DMS53 treated with DMSO at 0.1 percent for 48 hours (cell line): ENCODE results near the gene GIMAP8.
"Not testable (repeated sequence)": the region's sequence is repeated elsewhere in the genome, so short reads cannot be mapped to it uniquely, and the experiment has no call there.

ENCODE experiments used
- DNase-seq: peaks from one replicate; lab custom pipeline; 2025; ENCODE audit not compliant: unreplicated experiment; lab: John Stamatoyannopoulos, UW

The GIMAP8 gene

DNA sequence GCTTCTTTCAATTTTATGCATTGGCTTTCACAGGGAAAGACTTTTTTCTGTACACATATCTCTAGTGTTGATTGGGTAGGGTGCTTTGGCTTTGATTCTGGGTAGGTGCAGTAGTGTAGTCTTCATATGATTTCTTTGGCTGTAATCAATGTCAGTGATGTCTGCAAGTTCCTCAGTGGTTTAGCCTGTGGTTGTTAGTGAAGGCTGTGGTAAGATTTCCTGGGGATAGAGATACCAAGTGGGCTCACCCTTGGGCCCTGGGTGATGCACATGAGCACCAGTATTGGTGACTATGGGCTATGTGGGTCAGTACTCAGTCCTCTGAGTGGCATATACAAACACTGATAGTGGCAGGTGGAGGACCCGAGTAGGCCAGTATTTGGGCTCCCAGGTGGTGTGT is 13.0 kb downstream of the GIMAP8 start:
- no peak for DNase-seq

DNA sequence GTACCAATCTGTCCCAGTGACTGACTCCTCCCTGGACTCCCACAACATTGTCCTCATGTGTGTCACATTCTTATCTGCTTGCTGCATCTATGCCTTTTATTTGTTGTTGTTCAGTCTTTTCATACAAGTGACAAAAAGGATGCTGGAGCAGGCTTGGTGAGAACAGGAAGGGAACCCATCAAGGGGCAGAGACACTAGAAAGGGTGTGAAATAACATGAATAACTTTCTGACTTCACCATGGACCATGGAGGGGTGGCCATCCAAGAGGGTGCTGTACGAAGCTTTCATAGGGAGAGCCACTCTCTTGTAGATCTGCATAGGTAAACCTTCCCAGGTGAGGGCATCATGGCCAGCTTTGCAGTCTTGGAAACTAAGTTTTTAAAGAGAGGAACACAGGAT is 14.5 kb downstream of the GIMAP8 start:
- no peak for DNase-seq

DNA sequence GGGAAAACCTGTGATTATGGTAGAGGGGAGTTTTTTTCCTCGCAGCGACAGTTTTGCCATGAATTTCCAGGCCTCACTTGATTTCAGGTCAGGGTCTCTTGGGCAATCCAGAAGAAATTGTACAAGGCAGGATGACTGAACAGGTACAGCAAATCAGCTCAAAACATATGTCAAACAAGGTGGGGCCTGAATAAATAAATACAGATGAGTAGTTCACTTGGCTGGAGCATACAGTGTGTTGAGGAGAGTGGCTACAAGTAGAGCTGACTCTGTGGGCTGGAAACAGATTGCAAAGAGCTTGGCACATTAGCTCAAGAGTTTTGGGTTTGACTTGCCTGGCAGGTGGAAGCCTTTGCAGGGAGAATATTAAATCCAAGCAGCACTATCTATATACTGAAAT is 15.0 kb downstream of the GIMAP8 start:
- no peak for DNase-seq

DNA sequence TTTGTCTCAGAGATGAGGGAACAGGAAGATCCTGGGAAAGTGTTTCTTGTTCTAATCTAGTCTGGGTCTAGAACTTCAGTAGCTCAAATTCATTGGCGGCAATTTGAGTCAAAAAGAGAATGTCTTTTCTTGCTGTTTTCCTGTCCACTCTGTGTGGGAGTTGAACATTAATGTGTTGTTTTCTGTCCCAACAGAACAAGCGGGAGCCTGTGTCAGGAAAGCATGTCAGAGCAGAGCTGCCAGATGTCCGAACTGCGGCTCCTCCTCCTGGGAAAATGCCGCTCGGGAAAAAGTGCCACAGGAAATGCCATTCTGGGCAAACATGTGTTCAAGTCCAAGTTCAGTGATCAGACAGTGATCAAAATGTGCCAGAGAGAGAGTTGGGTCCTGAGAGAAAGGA is 16.0 kb downstream of the GIMAP8 start:
- DNase-seq, result no peak

DNA sequence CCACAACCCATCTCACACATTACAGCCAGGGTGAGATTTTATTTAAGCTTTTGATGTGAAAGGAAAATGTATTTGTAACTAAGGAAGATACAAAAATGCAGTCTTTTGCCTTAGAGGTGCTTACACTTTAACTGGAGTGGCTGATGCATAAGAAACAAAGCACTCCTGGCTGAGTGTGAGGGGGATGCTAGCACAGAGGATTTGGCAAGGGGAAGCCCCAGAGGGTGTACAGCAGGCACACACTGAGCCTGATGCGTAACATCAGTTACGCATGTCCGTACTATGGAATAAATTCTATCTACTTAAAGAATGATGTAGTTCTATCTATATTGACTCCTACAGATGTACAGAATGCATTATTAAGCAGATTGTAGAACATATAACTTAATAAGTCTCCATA is 17.8 kb downstream of the GIMAP8 start:
- no peak for DNase-seq

DNA sequence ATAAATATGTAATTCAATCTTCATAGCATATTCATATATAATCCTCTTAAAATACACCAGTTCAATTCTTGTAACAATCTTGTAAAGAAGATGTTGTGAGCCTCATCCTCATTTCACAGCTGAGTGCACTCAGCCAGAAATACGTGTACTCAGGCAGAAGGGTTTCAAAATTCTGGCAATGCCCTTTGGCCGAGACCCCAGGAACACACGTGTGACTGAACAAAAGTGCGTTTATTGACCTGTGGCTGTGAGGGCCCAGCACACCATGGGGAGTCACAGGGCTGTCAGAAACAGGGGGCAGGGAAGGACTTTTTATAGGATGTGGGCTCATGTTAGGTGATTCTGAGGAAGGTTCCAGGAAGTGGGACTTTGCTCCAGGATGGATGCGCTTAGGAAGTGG is 21.5 kb downstream of the GIMAP8 start:
- no peak for DNase-seq

DNA sequence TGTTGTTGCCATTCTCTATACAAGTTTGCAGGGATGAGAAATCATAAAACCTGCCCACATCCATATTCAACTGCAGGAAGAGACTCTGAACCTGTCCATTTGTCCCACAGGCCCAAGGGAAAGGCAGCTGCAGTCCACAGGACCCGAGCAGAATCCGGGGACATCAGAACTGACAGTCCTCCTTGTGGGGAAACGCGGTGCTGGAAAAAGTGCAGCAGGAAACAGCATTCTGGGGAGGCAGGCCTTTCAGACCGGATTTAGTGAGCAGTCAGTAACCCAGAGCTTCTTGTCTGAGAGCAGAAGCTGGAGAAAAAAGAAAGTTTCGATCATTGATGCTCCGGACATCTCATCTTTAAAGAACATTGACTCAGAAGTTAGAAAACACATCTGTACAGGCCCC is 23.5 kb downstream of the GIMAP8 start:
- DNase-seq, result no peak

DNA sequence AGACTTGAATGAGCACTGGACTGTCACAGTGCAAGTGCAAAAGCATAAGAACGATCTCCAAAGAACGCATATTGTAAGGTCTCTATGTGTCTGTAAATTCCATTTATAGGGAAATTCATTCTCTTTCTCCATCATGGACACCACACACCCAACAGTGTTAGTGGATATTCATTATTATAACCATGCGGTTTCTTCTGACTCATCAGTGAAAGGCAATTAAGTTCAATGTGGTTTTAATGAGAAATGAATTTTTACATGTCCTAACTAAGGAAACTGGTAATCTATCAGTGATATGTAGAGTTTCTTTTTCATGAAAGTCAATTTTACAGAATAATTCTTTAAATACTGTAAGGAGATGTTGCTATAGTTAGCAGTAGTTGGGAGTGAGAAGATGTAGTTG is 25.9 kb downstream of the GIMAP8 start:
- DNase-seq, result no peak

DNA sequence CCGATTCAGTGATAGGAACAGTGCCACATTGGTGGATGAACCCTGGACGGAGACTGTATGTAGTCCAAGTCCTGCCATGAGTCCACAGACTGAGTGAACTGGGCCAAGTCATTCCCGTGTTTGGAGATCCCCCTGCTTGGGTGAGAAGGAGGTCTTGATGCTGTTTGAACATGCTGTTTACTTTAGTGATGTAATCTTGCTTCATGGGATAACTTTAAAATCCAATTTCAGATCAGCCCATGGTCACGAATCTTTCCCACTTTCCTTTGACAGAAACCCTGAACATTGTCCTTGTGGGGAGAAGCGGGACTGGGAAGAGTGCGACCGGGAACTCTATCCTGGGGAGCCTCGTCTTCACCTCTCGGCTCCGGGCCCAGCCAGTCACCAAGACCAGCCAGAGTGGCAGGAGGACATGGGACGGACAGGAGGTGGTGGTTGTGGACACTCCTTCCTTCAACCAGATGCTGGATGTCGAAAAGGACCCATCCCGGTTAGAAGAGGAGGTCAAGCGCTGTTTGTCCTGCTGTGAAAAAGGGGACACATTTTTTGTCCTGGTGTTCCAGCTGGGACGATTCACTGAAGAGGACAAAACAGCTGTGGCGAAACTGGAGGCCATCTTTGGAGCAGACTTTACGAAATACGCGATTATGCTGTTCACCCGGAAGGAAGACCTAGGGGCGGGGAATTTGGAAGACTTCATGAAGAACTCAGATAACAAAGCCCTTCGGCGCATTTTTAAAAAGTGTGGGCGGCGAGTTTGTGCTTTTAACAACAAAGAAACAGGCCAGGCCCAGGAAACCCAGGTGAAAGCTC is 26.6 kb downstream of the GIMAP8 start:
- DNase-seq, result no peak

DNA sequence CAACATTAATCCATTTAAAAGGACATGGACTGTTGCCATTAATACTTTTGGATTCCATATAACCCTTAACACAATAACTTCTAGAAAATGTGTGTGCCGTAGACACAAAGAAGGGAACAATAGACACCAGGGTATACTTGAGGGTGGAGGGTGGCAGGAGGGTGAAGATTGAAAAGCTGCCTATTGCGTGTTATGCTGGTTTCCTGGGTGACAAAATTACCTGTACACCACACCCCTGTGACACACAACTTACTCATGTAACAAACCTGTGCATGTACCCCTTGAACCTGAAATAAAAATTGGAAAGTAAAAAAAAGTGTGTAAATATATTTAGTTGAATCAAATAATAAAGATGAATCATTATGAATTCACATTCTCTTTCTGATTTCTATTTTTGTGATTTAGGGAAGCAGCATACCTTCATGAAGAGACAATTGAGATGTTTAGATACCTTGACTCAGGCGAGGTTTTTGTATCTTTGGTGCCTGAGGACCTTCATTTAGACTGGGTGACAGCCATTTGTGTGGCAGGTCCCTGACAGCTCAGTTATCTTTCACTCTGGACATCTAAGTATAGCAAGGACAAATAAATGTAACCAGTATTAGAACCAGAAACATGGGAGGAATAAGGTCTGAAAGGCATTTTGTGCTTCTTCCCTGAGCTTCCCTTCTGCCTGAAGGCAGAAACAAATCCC is 28.7 kb downstream of the GIMAP8 start:
- DNase-seq, result peak; percentile 15

DNA sequence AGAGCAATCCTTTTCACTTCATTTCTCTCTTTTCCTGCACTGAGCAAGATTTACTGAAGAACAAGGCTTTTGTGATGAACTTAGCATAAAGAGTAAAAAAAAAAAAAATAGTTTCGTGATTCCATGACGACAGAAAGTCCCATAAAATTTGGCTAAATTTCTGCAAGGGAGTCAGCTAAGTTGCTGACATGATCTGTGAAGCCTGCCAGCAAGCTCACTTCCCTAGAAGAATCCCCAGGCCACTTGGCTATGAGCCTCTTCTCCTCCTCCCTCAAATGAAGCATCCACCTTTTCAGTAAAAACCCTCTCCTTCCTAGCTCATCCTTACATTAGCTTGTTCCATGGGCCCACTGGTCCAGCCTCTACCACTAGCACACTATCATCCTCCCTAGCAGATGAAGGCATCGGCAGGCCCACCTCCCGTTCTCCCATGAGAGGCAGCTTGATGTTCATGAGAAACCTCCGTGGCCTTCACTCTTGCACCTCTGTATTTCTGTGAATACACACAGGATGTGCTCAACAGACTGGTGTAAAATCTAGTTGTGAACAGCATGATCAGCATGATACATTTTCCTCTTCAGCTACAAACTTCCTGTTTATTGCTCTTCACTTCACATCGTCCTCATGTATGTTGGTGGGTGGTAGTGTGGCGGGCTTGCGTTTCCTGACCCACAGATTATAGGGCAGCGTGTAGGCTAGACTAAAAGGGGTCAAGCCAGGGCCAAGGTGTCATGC is 30.9 kb downstream of the GIMAP8 start:
- no peak for DNase-seq

DNA sequence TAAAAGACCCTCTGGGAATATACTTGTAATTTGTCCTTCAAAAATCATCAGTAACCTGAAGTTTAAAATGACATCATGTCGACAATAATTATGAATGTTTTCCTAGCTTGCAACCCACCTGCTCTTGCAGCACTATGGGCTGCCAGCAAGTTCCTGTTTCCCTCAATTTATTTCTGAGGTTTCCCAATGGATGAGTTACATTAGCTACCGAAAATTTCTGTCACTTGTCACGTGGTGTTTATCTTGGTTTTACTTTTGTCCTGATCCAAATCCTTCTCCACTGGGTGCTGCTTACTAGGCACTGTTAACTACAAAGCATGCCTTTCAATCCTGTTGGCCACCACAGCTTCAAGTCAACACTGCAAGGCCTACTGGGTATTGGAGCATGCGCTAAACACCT is 31.5 kb downstream of the GIMAP8 start:
- no peak for DNase-seq

DNA sequence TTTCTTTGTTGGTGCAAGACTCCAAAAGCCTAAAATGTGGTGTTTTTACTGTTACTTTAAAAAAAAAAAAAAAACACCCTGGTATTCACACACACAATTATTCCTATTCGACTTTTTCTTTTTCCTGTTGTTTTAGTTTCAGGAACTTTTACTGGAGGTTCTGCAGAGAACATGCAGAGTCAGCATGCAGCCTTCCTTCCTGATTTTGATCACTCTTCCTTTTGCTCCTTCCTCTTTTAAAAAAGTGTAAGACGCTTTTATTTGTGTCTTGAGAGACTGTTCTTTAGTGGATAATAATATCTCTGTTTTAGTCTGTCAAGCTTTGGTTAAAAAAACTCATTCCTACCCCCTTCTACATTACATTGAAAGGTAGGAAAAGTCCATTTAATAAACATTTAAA is 33.1 kb downstream of the GIMAP8 start:
- DNase-seq, result not testable (repeated sequence)

DNA sequence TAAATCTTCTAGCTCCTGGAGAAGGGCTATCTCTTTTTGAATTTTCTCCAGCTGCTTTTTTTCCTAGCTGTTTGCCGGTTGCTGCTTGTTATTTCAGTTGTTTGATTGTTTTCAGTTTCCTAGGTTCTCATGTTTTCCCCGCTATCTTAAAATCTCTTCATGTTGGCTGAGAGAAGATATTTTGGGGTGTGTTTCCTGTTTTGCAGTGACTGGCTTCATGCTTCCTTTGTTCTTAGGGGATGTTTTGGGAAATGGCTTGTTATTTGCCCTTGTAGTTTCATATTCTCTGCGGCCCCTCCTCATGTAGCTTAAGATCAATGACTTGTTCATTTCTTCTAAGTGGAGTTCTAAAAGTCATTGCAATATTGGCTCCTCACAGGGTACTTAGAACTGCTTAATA is 33.6 kb downstream of the GIMAP8 start:
- DNase-seq, result not testable (repeated sequence)

DNA sequence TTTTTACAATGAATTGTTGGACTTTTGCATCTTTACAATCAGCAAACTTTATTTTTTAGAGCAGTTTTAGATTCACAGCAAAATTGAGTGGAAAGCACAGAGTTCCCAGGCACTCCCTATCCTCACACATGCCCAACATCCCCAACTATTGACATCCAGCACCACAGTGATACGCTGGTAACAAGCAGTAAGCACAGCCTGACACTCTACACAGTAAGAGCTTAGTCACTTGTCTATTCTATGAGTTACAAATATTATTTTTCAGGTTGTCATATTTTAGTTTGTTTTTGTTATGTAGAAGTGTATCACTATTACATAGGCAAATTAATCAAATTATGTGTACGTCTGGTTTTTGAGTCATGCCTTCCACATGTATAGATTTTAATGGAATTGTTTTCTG is 37.2 kb downstream of the GIMAP8 start:
- no peak for DNase-seq

DNA sequence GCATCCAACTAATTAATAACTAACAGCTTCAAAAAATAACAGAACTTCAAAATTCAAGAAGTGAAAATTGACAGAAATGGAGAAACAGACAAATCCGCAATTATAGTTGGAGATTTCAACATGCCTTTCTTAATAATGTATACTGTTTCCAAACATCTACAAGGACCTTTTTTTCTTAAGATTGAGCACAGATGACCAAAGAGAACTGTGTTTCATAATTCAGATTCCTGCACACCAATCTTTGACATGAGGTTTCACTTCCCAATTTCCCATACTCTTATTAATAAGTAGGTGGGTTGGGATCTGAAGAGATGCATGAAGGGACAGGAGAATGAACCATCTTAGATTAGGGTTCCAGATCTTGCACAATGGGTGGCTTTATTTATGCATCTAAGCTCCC is 39.4 kb downstream of the GIMAP8 start:
- DNase-seq, result no peak

DNA sequence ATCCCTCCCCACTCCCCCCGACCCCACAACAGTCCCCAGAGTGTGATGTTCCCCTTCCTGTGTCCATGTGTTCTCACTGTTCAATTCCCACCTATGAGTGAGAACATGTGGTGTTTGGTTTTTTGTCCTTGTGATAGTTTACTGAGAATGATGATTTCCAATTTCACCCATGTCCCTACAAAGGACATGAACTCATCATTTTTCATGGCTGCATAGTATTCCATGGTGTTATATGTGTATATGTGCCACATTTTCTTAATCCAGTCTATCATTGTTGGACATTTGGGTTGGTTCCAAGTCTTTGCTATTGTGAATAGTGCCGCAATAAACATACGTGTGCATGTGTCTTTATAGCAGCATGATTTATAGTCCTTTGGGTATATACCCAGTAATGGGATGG is 43.0 kb downstream of the GIMAP8 start:
- DNase-seq, result not testable (repeated sequence)

DNA sequence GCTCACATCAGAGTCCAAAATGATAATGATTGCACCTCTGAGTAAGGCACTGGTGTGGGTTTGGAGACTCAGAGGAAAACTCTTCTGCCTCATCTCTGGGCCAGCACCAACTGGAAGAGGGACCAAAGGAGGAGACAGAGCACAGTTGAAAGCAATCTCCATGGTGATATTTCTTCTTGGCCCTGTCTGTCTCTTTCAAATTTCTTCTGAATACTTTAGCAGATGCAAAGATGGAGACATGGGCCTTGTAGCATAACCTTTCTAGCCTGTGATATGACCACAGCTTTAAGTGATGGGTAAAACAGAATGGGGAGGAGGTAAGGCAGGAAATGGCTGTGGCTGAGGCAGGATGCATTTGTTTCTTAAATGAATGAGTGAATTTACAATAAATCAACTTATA is 52.1 kb downstream of the GIMAP8 start:
- no peak for DNase-seq

DNA sequence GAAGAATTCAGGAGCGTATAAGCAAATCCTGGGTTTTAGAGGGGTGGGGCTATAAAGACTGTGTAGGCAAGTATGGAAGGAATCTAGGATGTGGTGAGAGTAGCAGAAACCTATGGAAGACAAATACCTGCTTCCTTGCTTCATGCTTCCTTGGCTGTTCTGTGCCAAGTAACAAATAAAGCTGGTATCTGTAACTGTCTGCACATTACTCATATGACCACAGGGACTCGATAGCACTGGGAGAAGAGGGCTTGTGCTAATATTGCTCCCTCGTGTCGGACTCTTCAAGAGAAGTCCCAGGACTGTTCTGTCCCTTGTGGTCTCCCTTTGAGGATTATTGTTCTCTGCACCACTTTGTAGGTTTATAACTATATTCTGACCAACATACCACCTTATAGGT is 52.7 kb downstream of the GIMAP8 start:
- DNase-seq, result no peak

DNA sequence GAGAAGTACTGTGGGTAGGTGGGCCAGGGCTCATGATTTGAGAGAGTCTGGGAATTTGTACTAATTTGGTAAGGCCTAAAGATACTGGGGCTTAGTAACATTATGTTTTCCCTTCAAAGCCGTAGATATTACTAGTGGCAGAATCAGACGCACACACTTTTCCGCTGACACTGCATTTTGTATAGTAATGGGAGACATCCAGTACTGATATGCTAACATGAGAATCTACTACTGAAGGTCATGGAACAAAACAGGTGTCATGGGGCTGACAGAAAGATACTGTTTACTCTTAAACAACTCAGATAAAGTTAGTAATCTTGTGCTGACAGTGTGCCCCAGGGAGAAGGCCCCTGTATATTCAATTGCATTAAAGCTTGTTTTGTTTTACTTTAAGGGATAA is 53.2 kb downstream of the GIMAP8 start:
- DNase-seq, result no peak

DNA sequence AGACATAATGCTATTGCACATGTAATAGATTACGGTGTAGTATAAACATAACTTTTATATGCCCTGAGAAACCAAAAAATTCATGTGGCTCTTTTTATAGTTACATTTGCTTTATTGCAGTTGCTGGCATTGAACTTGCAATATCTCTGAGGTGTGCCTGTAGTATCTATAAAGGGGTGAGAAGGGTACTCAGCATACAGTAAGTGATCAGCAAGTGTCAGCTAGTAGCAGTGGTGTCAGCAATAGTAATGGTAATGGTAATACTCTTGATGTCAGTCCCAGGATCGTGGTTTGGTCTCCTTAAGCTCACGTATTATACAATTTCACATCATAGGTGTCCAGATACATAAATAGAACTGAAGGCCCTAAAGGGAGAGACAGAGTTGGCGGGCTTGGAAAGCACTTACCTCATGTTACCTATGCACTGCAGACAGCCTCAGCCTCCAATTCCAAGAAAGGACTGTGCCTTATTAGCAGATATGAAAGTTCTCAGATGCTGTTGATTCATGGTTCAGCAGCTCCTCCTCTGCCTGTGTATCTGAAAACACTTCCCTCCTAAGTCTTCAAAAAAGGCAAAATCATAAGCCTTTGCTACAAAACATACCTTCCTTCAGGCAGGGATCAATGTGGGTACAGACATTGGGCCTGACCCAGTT is 57.6 kb downstream of the GIMAP8 start:
- no peak for DNase-seq

DNA sequence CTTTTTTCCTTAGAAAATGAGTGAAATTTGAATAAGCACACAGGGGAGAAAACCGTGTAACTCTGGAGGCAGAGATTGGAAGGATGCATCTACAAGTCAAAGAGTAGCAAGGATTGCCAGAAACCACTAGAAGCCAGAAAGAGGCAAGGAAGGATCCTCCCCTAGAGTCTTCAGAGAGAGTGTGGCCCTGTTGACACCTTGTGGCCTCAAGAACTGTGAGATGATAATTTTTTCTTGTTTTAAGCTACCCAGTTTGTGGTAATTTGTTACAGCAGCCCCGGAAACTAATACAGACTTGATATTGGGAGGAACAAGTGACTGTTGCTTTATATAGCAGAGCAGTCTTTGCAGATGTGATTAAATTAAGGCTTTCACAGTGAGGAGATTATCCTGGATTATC is 60.6 kb downstream of the GIMAP8 start:
- no peak for DNase-seq
